Endothelial cell (in vitro differentiated cells): Measurements from ENCODE around the gene BCAR3. TPM values are rescaled to one million over a fixed set of nuclear protein-coding genes. Genes with fewer than 3 reads are reported as not detected.
"Not testable (repeated sequence)": the region's sequence is repeated elsewhere in the genome, so short reads cannot be mapped to it uniquely, and the experiment has no call there.

Experiments
- DNase-seq: peaks from one replicate; pipeline ENCODE4 v3.0.0; 2021; ENCODE audit warnings: low spot score
- H3K27ac Mint-ChIP-seq: one replicate; pipeline ENCODE4 v1.8.0; 2021; ENCODE audit warnings: mixed read lengths, inconsistent platforms; ENCODE audit not compliant: unreplicated experiment
- H3K27me3 Mint-ChIP-seq: one replicate; pipeline ENCODE4 v1.8.0; 2021; ENCODE audit warnings: mild to moderate bottlenecking, moderate library complexity, mixed read lengths, inconsistent platforms; ENCODE audit not compliant: unreplicated experiment
- H3K36me3 Mint-ChIP-seq: one replicate; pipeline ENCODE4 v1.8.0; 2021; ENCODE audit warnings: mild to moderate bottlenecking, low read depth, mixed read lengths, inconsistent platforms; ENCODE audit not compliant: unreplicated experiment
- H3K4me1 Mint-ChIP-seq: one replicate; pipeline ENCODE4 v1.8.0; 2021; ENCODE audit warnings: mild to moderate bottlenecking, mixed read lengths, inconsistent platforms; ENCODE audit not compliant: unreplicated experiment
- H3K4me3 Mint-ChIP-seq: one replicate; pipeline ENCODE4 v1.8.0; 2021; ENCODE audit warnings: mild to moderate bottlenecking, mixed read lengths, inconsistent platforms; ENCODE audit not compliant: unreplicated experiment
- H3K9me3 Mint-ChIP-seq: one replicate; pipeline ENCODE4 v1.8.0; 2021; ENCODE audit warnings: mixed read lengths, inconsistent platforms; ENCODE audit not compliant: unreplicated experiment
- CTCF ChIP-seq: fragments of 200-600 bp; sonication (generic); IDR thresholded peaks from one replicate; pipeline ENCODE4 v1.5.0; 2021; ENCODE audit warnings: antibody characterized with exemption; ENCODE audit not compliant: unreplicated experiment
- total RNA-seq: library from RNA; stranded (reverse); fragmentation: NEBNext Ultra II Directional; extraction: Animal tissue kit (Norgen Biotek cat#: 25700); gene quantifications from one replicate; pipeline ENCODE4 v1.2.1, GENCODE V29; 2021; ENCODE audit not compliant: unreplicated experiment

The BCAR3 gene
- total RNA-seq, 1 donor from 2014 or later = 19.9 TPM

DNA sequence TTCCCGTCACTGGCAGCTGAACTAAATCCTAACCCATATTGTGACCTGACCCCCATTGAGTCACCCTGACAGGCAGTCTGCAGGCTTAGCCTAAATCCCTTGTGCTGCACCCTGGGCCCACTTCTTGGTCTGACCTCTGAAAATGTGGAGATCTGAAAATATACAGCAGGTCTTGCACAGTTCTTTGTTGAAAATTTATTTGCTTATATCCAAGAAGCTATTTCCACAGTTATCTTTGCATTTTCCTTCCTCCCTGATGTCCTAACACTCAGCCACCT lies 87.1 kb downstream of the BCAR3 start:
- no peak for TF ChIP-seq CTCF
- no peak overlapping the region for H3K4me3 Mint-ChIP-seq
- H3K9me3 Mint-ChIP-seq = no peaks in the 10 kb centered on the region
- H3K4me1 Mint-ChIP-seq = peaks cover 36% of the 10 kb centered on the region
- H3K36me3 Mint-ChIP-seq = peaks cover 5% of the 10 kb centered on the region
- peaks cover 4% of the 10 kb centered on the region for H3K27me3 Mint-ChIP-seq
- no peak overlapping the region for H3K27ac Mint-ChIP-seq
- DNase-seq = no peak

DNA sequence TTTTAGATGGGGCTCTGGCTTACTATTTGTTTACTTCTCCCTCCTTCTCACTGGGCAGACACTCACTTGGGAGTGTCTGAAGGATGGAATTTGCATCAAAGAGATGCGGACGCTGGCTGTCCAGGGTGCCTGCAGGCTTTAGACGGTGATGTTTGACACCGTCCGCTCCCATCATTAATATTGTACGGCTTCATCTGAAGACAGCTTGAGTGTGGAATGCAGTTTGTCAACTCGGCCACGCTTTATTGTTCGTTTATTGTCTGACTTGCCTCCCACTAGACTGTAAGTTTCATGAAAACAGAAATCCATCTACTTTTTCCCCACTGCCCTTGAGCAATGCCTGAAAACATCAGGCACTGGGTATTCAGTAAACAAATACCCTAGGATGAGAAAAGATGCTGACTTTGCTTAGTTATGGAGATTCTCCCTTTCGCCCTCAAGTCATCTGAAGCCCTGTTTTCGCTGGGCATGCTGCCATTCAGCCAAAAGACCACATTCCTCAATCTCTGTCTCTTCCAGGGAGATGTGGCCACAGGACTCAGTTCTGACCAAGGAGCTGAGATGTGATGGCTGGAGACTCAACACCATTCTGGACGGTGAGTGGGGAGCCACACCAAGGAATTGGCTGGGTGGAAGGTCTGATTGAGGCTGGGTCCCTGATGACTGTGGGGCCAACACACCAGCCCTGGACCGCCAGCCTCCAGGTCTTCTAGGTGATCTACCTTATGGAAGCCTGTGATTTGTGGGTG lies 87.6 kb downstream of the BCAR3 start:
- Mint-ChIP-seq H3K36me3 (peaks cover 10% of the 10 kb centered on the region), H3K4me3 (no peak overlapping the region), H3K9me3 (no peaks in the 10 kb centered on the region), H3K27ac (no peak overlapping the region), H3K4me1 (peaks cover 36% of the 10 kb centered on the region), H3K27me3 (peaks cover 4% of the 10 kb centered on the region)
- DNase-seq = no peak
- no peak for TF ChIP-seq CTCF

DNA sequence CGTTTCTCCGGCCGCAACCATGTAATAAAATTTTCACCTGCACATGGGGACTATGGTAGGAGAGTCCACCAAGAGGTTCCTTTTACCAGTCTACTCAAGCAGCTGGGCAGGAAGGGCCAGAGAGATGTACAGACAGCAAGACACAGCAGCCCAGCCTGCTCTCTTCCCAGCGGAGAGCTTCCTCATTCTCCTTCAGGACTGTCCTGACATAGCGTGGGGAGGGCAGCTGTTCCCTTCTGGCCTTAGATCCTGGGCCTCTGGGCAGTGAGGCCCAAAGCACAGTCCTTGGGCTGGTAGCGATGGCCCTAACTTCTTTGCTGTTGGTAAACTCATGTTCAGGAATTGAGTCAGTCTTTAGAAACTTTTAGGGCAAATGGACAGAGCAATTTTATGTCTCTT lies 89.1 kb downstream of the BCAR3 start:
- no peak for DNase-seq
- Mint-ChIP-seq H3K36me3 (peaks cover 24% of the 10 kb centered on the region), H3K4me1 (peaks cover 44% of the 10 kb centered on the region), H3K27me3 (peaks cover 10% of the 10 kb centered on the region), H3K27ac (no peak overlapping the region), H3K9me3 (no peaks in the 10 kb centered on the region), H3K4me3 (no peak overlapping the region)
- TF ChIP-seq CTCF = no peak

DNA sequence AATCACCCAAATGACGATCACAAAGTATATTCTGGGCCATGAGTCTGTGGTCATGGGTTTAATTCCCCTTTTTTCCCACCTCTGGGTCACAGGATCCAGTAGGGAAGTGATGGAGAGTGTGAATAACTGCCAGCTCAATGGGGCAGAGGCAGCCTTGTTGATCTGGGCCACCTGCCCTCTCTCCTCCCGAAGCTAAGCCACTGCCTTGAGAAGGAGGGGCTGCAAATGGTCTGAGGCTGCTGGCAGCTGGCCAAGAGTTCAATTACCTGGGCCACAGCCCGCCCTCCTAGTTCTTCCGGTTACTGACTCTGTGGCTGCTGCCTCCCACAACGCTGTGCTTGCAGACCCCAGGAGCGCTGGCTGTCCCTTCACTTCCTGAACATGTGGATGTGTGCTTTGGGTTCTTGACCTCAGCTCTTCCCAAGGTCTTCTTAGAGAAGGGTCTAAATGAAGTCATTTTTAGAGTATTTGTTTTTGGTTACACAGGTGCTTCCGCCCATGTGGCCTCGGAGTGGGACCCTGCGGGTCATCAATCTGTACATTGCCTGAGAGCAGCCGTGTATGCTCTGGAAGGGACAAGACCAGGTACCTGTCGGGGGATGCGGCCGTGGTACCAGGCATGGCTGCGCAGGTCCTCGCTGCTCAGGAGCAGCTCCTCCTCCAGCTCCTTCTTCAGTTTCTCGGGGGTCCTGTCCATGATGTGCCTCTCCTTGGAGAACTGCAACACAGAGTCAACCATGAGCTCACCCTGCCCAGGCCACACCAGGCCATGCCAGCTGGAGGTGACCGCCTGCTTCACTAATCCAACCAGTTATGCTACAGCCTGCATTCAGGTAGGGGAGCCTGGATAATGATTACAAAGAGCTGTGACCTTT lies 89.7 kb downstream of the BCAR3 start:
- Mint-ChIP-seq H3K27ac (no peak overlapping the region), H3K4me3 (no peak overlapping the region), H3K4me1 (peaks cover 42% of the 10 kb centered on the region)

GRCh38 chr1:93591291-93591675 lies 90.4 kb downstream of the BCAR3 start:
- H3K4me3 Mint-ChIP-seq, H3K9me3 Mint-ChIP-seq, H3K27me3 Mint-ChIP-seq, DNase-seq, H3K27ac Mint-ChIP-seq: not testable (repeated sequence)
- H3K4me1 Mint-ChIP-seq = peaks cover 42% of the 10 kb centered on the region
- H3K36me3 Mint-ChIP-seq = peaks cover 29% of the 10 kb centered on the region

More for the DNA sequence above, 89.7 kb downstream of the BCAR3 start:
- no peak for TF ChIP-seq CTCF
- DNase-seq = no peak
- no peaks in the 10 kb centered on the region for H3K9me3 Mint-ChIP-seq
- H3K27me3 Mint-ChIP-seq = peaks cover 6% of the 10 kb centered on the region
- H3K36me3 Mint-ChIP-seq = peaks cover 28% of the 10 kb centered on the region
